Neural progenitor cell (in vitro differentiated cells): ENCODE data around the gene LVRN. TPM values are rescaled to one million over a fixed set of nuclear protein-coding genes. Genes with fewer than 3 reads are reported as not detected.
A peak's percentile ranks its signal among the peaks of the same experiment; 100 is the strongest.

Experiments
- DNase-seq: peaks from one replicate; pipeline ENCODE4 v3.0.0-alpha.2; 2016; ENCODE audit warnings: low spot score
- H2AFZ ChIP-seq: fragments of 200-600 bp; sonication (generic); replicated peaks from 2 replicates; pipeline ENCODE4 v1.6.1; 2016; ENCODE audit warnings: antibody characterized with exemption
- H3F3A ChIP-seq: fragments of 200-600 bp; sonication (generic); 2 replicates; pipeline ENCODE4 v1.6.1; 2016; ENCODE audit warnings: antibody characterized with exemption, low read depth
- H3K27ac ChIP-seq: fragments of 200-600 bp; sonication (generic); 2 replicates; pipeline ENCODE4 v1.5.1; 2016; ENCODE audit warnings: mild to moderate bottlenecking
- H3K27me3 ChIP-seq: fragments of 200-600 bp; sonication (generic); 2 replicates; pipeline ENCODE4 v1.6.1; 2016; ENCODE audit warnings: mild to moderate bottlenecking, moderate library complexity
- H3K36me3 ChIP-seq: fragments of 200-600 bp; sonication (generic); 2 replicates; pipeline ENCODE4 v1.5.1; 2016
- H3K4me1 ChIP-seq: fragments of 200-600 bp; sonication (generic); 2 replicates; pipeline ENCODE4 v1.6.1; 2016; ENCODE audit warnings: mixed run types
- H3K4me2 ChIP-seq: fragments of 200-600 bp; sonication (generic); 2 replicates; pipeline ENCODE4 v1.6.1; 2016
- H3K4me3 ChIP-seq: fragments of 200-600 bp; sonication (generic); 2 replicates; pipeline ENCODE4 v1.5.1; 2016
- H3K79me2 ChIP-seq: fragments of 200-600 bp; sonication (generic); 2 replicates; pipeline ENCODE4 v1.6.1; 2016; ENCODE audit warnings: low read depth
- H3K9ac ChIP-seq: fragments of 200-600 bp; sonication (generic); 2 replicates; pipeline ENCODE4 v1.6.1; 2016
- H3K9me3 ChIP-seq: fragments of 200-600 bp; sonication (generic); 2 replicates; pipeline ENCODE4 v1.5.1; 2016; ENCODE audit warnings: low read depth
- H4K20me1 ChIP-seq: fragments of 200-600 bp; sonication (generic); 2 replicates; pipeline ENCODE4 v1.6.1; 2016; ENCODE audit warnings: low read depth
- H3K27ac Mint-ChIP-seq: 3 replicates; pipeline ENCODE4 v1.8.0; 2021; ENCODE audit warnings: mixed read lengths
- H3K27me3 Mint-ChIP-seq: 2 replicates; pipeline ENCODE4 v1.8.0; 2022; ENCODE audit warnings: low read depth, mild to moderate bottlenecking, inconsistent platforms, moderate library complexity, mixed read lengths; ENCODE audit not compliant: insufficient read depth
- H3K36me3 Mint-ChIP-seq: 3 replicates; pipeline ENCODE4 v1.8.0; 2021; ENCODE audit warnings: mixed read lengths
- H3K4me1 Mint-ChIP-seq: 3 replicates; pipeline ENCODE4 v1.8.0; 2021; ENCODE audit warnings: mixed read lengths
- H3K4me3 Mint-ChIP-seq: 3 replicates; pipeline ENCODE4 v1.8.0; 2021; ENCODE audit warnings: mild to moderate bottlenecking, moderate library complexity, mixed read lengths
- H3K9me3 Mint-ChIP-seq: 3 replicates; pipeline ENCODE4 v1.8.0; 2020; ENCODE audit warnings: mixed read lengths
- EZH2 ChIP-seq: fragments of 200-600 bp; sonication (generic); IDR thresholded peaks from 2 replicates; pipeline ENCODE4 v1.6.1; 2017; ENCODE audit warnings: antibody characterized with exemption, mild to moderate bottlenecking, moderate library complexity
- EZH2phosphoT487 ChIP-seq: fragments of 200-600 bp; sonication (generic); IDR thresholded peaks from 2 replicates; pipeline ENCODE4 v1.6.1; 2017; ENCODE audit warnings: antibody characterized with exemption
- total RNA-seq: library from RNA; depleted of rRNA; stranded (reverse); fragments of >200 nt; gene quantifications from 2 replicates; pipeline ENCODE4 v1.2.3, GENCODE V29; 2015; ENCODE audit warnings: low replicate concordance
- TF ChIP-seq, protein P1 (sequence below): fragments of 200-600 bp; sonication (generic); IDR thresholded peaks from 2 replicates; pipeline ENCODE4 v1.5.1; 2017; ENCODE audit warnings: antibody characterized with exemption, mild to moderate bottlenecking

Gene LVRN
- total RNA-seq, 1 donor from 2014 or later = 0.41 TPM

- Histone ChIP-seq H3K9ac (no peak overlapping the region), H3K4me2 (no peak overlapping the region)
- H3K4me3 Mint-ChIP-seq = no peak overlapping the region
Observed at GRCh38 chr5:115954144-115954543, 8.1 kb upstream of the LVRN start.

GRCh38 chr5:115956957-115957356, 5.3 kb upstream of the LVRN start:
- peaks cover 25% of the 10 kb centered on the region for H3K27me3 ChIP-seq
- H3K4me1 ChIP-seq = no peaks in the 10 kb centered on the region
- Mint-ChIP-seq H3K4me1 (no peaks in the 10 kb centered on the region), H3K36me3 (no peaks in the 10 kb centered on the region), H3K27ac (no peak overlapping the region), H3K27me3 (peaks cover 10% of the 10 kb centered on the region), H3K4me3 (no peak overlapping the region), H3K9me3 (no peaks in the 10 kb centered on the region)
- H3F3A ChIP-seq = no peaks in the 10 kb centered on the region
- TF ChIP-seq, protein P1, sequence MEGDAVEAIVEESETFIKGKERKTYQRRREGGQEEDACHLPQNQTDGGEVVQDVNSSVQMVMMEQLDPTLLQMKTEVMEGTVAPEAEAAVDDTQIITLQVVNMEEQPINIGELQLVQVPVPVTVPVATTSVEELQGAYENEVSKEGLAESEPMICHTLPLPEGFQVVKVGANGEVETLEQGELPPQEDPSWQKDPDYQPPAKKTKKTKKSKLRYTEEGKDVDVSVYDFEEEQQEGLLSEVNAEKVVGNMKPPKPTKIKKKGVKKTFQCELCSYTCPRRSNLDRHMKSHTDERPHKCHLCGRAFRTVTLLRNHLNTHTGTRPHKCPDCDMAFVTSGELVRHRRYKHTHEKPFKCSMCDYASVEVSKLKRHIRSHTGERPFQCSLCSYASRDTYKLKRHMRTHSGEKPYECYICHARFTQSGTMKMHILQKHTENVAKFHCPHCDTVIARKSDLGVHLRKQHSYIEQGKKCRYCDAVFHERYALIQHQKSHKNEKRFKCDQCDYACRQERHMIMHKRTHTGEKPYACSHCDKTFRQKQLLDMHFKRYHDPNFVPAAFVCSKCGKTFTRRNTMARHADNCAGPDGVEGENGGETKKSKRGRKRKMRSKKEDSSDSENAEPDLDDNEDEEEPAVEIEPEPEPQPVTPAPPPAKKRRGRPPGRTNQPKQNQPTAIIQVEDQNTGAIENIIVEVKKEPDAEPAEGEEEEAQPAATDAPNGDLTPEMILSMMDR = no peak
- TF ChIP-seq EZH2 (no peak), EZH2phosphoT487 (no peak)
- H2AFZ ChIP-seq = no peak overlapping the region
- H4K20me1 ChIP-seq = no peaks in the 10 kb centered on the region
- H3K9ac ChIP-seq = no peak overlapping the region
- H3K79me2 ChIP-seq = no peaks in the 10 kb centered on the region
- no peak overlapping the region for H3K4me2 ChIP-seq
- no peaks in the 10 kb centered on the region for H3K9me3 ChIP-seq
- no peak overlapping the region for H3K27ac ChIP-seq
- no peak for DNase-seq
- no peak overlapping the region for H3K4me3 ChIP-seq
- H3K36me3 ChIP-seq = no peaks in the 10 kb centered on the region

More at GRCh38 chr5:115954144-115954543, 8.1 kb upstream of the LVRN start:
- peaks cover 4% of the 10 kb centered on the region for H3K27me3 Mint-ChIP-seq
- no peaks in the 10 kb centered on the region for H3K4me1 ChIP-seq
- H3K27ac ChIP-seq = no peak overlapping the region
- no peaks in the 10 kb centered on the region for H4K20me1 ChIP-seq
- H3K27me3 ChIP-seq = no peaks in the 10 kb centered on the region
- no peaks in the 10 kb centered on the region for H3K79me2 ChIP-seq
- no peaks in the 10 kb centered on the region for H3K4me1 Mint-ChIP-seq
- H3K36me3 ChIP-seq = no peaks in the 10 kb centered on the region
- no peak overlapping the region for H2AFZ ChIP-seq
- no peak for TF ChIP-seq EZH2
- TF ChIP-seq, protein P1 = no peak
- no peak for TF ChIP-seq EZH2phosphoT487
- no peaks in the 10 kb centered on the region for H3K9me3 ChIP-seq
- DNase-seq = no peak
- no peak overlapping the region for H3K4me3 ChIP-seq
- H3K36me3 Mint-ChIP-seq = no peaks in the 10 kb centered on the region
- no peaks in the 10 kb centered on the region for H3K9me3 Mint-ChIP-seq
- no peaks in the 10 kb centered on the region for H3F3A ChIP-seq
- H3K27ac Mint-ChIP-seq = no peak overlapping the region

DNA sequence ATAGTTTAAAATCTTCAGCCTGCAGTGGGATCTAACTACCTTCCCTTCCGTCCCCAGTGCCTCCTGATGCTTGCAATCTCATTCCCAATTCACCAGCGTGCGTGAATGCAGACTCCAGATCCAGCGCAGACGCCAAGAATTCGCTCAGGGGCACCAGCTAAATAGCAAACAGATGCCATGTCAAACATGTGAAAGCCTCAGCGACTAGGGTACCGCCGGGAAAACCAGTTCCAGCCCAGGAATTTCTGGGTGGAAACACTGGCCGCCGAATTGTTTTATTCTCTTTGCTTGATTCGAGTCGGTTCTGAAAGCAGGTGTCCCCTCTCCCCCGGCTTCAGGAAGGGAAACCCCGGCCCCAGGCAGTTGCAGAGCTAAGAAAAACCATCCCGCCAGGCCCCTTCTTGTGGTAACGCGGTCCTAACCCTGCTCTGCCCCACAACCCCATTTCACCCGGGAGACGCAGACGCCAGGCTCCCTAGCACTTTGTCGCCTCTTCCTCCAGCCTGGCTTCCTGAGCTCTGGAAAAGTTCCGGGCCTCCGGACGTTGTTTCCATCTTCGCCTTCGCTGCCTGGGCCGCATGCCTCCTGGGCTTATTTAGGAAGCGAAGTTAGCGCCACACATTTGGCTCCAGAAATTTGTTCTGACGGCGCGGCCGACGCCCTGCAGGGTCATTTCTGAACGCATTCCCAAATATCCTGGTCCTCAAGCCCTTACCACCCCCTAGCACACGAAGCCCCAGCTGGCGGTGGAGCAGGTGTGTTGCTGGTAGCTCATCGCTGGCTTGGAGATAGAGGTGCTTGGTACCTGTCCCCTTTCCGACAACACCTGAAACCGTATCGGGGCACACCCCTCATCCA, 665 bp upstream of the LVRN start:
- peak overlapping the region; percentile 45 for H3K4me3 ChIP-seq
- H3F3A ChIP-seq = no peaks in the 10 kb centered on the region
- Mint-ChIP-seq H3K9me3 (peaks cover 4% of the 10 kb centered on the region), H3K4me3 (peak overlapping the region; percentile 33), H3K27ac (no peak overlapping the region), H3K4me1 (no peaks in the 10 kb centered on the region), H3K27me3 (peaks cover 18% of the 10 kb centered on the region), H3K36me3 (no peaks in the 10 kb centered on the region)
- H2AFZ ChIP-seq = peak overlapping the region; percentile 72
- H3K9ac ChIP-seq = no peak overlapping the region
- H3K27ac ChIP-seq = no peak overlapping the region
- TF ChIP-seq EZH2 = peak; percentile 58
- TF ChIP-seq EZH2phosphoT487 = peak; percentile 73
- TF ChIP-seq, protein P1 = no peak
- H3K4me1 ChIP-seq = no peaks in the 10 kb centered on the region
- DNase-seq = peak; percentile 34
- H3K4me2 ChIP-seq = peak overlapping the region; percentile 69
- no peaks in the 10 kb centered on the region for H4K20me1 ChIP-seq
- no peaks in the 10 kb centered on the region for H3K9me3 ChIP-seq
- peaks cover 71% of the 10 kb centered on the region for H3K27me3 ChIP-seq
- H3K79me2 ChIP-seq = no peaks in the 10 kb centered on the region
- H3K36me3 ChIP-seq = no peaks in the 10 kb centered on the region
